A549 treated with dexamethasone at 1 μM for 4 hours (cell line): ENCODE measurements around the gene NELFA. TPM values are rescaled to one million over a fixed set of nuclear protein-coding genes. Genes with fewer than 3 reads are reported as not detected.

ENCODE experiments used
- total RNA-seq: library from RNA; stranded (reverse); fragments of 200-300 nt; extraction: Qiagen RNA extraction; gene quantifications from 5 replicates; pipeline ENCODE4 v1.2.3, GENCODE V29; 2022

The NELFA gene
- total RNA-seq = 16.3 to 25.2 TPM (median 23.9 TPM) in 5 replicates

DNA sequence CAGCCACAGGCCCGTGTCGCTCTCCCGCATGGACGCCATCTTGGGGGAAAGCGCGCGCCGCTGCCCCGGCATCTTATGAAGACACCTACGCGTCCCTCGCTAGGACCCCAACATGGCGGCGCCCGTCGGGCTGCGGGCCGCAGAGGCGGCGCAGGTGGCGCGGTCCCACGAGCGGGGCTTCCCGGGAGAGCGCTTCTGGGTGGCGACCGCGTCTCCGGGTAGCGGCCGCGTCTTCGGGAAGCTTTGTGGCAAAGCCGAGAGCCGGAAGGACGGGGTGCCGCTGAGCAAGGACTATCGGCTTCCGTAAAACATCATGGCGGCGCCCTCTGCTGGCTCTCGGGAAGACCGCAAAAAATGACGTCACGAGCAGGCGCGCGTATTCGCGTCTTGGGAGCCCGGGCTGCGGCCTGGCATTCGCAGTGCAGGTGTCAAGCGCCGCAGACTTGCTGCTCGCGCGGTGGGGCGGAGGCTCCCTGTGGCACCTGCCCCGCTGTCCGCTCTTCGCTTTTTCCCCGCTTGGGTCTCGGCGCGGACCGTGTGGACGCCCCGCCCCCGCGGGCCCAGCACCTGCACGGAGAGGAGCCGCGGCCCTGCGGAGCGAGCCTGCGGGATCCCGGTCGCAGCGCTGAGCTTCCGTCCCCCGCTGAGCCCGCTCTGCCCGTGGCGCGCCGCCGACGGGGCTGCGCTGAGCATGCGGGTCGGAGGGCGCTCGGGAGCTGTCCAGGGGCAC is at the start of gene NELFA:
Gene NELFA (minus strand): TSS at position 54 of the 730 bp plus-strand sequence. CDS start 15 bp downstream, at position 39.

Other genes with a start within 250 kb of the NELFA start
- gene FGFR3, start 215.7 kb downstream of the NELFA start, total RNA-seq = 1.0 to 2.5 TPM (median 2.3 TPM) in 5 replicates
- gene LETM1, start 152.8 kb downstream of the NELFA start, total RNA-seq = 20.1 to 33.2 TPM (median 32.2 TPM) in 5 replicates
- gene NSD2, start 137.6 kb downstream of the NELFA start, total RNA-seq = 35.1 to 50.6 TPM (median 46.8 TPM) in 5 replicates
- gene NAT8L, start 50.4 kb upstream of the NELFA start, total RNA-seq = 8.3 to 14.4 TPM (median 13.0 TPM) in 5 replicates
- gene HAUS3, start 233.1 kb upstream of the NELFA start, total RNA-seq = 6.1 to 8.3 TPM (median 7.9 TPM) in 5 replicates
- 0.55 to 0.77 TPM (median 0.67 TPM) in 5 replicates for gene POLN, start 233.1 kb upstream of the NELFA start, total RNA-seq